RWPE2 (cell line): Measurements from ENCODE around the gene AGFG1.

Experiments used
- ATAC-seq: fragments of 200-7000 bp; cut with Tn5 transposase; 3 replicates; pipeline ENCODE4 v1.9.1; 2021; ENCODE audit warnings: low read depth
- DNase-seq: peaks from one replicate; pipeline ENCODE4 v3.0.0-alpha.2; 2020; ENCODE audit warnings: low spot score
- H3K27ac ChIP-seq: fragments of 450-650 bp; 2 replicates; pipeline ENCODE4 v1.5.1; 2017; ENCODE audit warnings: mild to moderate bottlenecking; ENCODE audit not compliant: poor library complexity, severe bottlenecking
- H3K27me3 ChIP-seq: fragments of 250-450 bp; sonication (Bioruptor Pico); 2 replicates; pipeline ENCODE4 v1.5.1; 2021; ENCODE audit warnings: mild to moderate bottlenecking, moderate library complexity; ENCODE audit not compliant: insufficient read depth, poor library complexity, severe bottlenecking
- H3K36me3 ChIP-seq: fragments of 250-450 bp; sonication (Bioruptor Pico); 2 replicates; pipeline ENCODE4 v1.5.1; 2020; ENCODE audit warnings: low read depth, mild to moderate bottlenecking, moderate library complexity
- H3K4me1 ChIP-seq: fragments of 250-450 bp; sonication (Bioruptor Pico); 2 replicates; pipeline ENCODE4 v1.5.1; 2021; ENCODE audit warnings: mild to moderate bottlenecking, moderate library complexity; ENCODE audit not compliant: insufficient read depth, poor library complexity, severe bottlenecking
- H3K4me3 ChIP-seq: fragments of 250-450 bp; sonication (Bioruptor Pico); 2 replicates; pipeline ENCODE4 v1.5.1; 2021; ENCODE audit warnings: mild to moderate bottlenecking, moderate library complexity; ENCODE audit not compliant: severe bottlenecking
- H3K9me3 ChIP-seq: fragments of 250-450 bp; sonication (Bioruptor Pico); 2 replicates; pipeline ENCODE4 v1.5.1; 2021; ENCODE audit warnings: mild to moderate bottlenecking, moderate library complexity; ENCODE audit not compliant: severe bottlenecking
- TF ChIP-seq, protein P1 (sequence below): fragments of 450-650 bp; IDR thresholded peaks from one replicate; pipeline ENCODE4 v1.5.1; 2017; ENCODE audit warnings: mild to moderate bottlenecking, moderate library complexity; ENCODE audit not compliant: poor library complexity, severe bottlenecking

AGFG1 gene

GRCh38 chr2:227607941-227608340 is 136.0 kb downstream of the AGFG1 start:
- Histone ChIP-seq H3K4me3 (no peak overlapping the region), H3K27me3 (no peaks in the 10 kb centered on the region), H3K27ac (no peak overlapping the region), H3K36me3 (no peaks in the 10 kb centered on the region), H3K9me3 (no peaks in the 10 kb centered on the region), H3K4me1 (no peaks in the 10 kb centered on the region)
- TF ChIP-seq, protein P1, sequence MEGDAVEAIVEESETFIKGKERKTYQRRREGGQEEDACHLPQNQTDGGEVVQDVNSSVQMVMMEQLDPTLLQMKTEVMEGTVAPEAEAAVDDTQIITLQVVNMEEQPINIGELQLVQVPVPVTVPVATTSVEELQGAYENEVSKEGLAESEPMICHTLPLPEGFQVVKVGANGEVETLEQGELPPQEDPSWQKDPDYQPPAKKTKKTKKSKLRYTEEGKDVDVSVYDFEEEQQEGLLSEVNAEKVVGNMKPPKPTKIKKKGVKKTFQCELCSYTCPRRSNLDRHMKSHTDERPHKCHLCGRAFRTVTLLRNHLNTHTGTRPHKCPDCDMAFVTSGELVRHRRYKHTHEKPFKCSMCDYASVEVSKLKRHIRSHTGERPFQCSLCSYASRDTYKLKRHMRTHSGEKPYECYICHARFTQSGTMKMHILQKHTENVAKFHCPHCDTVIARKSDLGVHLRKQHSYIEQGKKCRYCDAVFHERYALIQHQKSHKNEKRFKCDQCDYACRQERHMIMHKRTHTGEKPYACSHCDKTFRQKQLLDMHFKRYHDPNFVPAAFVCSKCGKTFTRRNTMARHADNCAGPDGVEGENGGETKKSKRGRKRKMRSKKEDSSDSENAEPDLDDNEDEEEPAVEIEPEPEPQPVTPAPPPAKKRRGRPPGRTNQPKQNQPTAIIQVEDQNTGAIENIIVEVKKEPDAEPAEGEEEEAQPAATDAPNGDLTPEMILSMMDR = no peak
- no peak for ATAC-seq
- no peak for DNase-seq

DNA sequence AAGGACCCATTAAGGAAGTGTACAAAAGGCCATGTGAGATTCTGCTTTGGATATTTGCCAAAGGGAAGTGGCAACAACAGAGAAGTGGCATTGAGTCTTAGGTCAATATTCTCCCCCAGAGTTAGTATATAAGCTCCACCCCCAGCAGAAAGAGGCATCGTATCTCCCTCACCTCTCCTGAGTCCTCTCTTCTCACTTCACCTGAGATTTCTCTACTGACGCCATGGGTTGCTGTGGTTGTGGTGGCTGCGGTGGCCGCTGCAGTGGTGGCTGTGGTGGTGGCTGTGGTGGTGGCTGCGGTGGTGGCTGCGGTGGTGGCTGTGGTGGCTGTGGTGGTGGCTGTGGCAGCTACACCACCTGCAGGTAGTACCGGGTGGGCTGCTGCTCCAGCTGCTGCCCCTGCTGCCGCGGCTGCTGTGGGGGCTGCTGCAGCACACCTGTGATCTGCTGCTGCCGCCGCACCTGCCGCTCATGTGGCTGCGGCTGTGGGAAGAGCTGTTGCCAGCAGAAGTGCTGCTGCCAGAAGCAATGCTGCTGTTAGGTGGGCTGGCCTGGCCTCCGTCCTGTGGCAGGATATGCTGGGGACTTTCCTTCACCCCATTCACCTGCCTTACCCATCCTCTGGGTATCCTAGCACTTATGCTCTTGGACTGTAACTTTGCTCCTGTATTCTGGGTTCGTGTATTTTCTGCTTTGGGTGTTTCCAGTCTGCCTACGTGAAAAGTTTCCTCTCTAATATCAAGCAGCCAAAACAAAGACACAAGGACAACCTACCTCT is 136.8 kb downstream of the AGFG1 start:
- Histone ChIP-seq H3K9me3 (no peaks in the 10 kb centered on the region), H3K4me1 (no peaks in the 10 kb centered on the region), H3K36me3 (no peaks in the 10 kb centered on the region), H3K4me3 (no peak overlapping the region), H3K27me3 (no peaks in the 10 kb centered on the region), H3K27ac (no peak overlapping the region)
- DNase-seq = no peak
- no peak for ATAC-seq
- TF ChIP-seq, protein P1 = no peak

- ATAC-seq = no peak
- Histone ChIP-seq H3K36me3 (no peaks in the 10 kb centered on the region), H3K4me1 (no peaks in the 10 kb centered on the region), H3K27ac (no peak overlapping the region), H3K4me3 (no peak overlapping the region), H3K9me3 (no peaks in the 10 kb centered on the region), H3K27me3 (no peaks in the 10 kb centered on the region)
- TF ChIP-seq, protein P1 = no peak
- no peak for DNase-seq
These were observed 138.2 kb downstream of the AGFG1 start for GRCh38 chr2:227610123-227610522.
